Activated CD8-positive, alpha-beta T cell treated with anti-CD3 and anti-CD28 coated beads, Interleukin-2, amount 10 ng/mL, durations not matched to agents 7 days and 5 days (primary cell): Measurements from ENCODE around the gene GSTM1. TPM values are rescaled to one million over a fixed set of nuclear protein-coding genes. Genes with fewer than 3 reads are reported as not detected.
A peak's percentile ranks its signal among the peaks of the same experiment; 100 is the strongest.

ENCODE experiments used
- ATAC-seq: fragments of 150-1000 bp; cut with Tn5 transposase; one replicate; pipeline ENCODE4 v1.10.0; 2021; ENCODE audit warnings: moderate library complexity
- CTCF ChIA-PET: fragments of 350-600 bp; sonication (Branson Sonifier 250); formaldehyde crosslinking; loops from one replicate; lab custom pipeline; 2021; ENCODE audit warnings: antibody characterized with exemption; lab: Charles Lee
- POLR2A ChIA-PET: fragments of 350-600 bp; sonication (Branson Sonifier 250); formaldehyde crosslinking; loops from one replicate; lab custom pipeline; 2021; ENCODE audit warnings: antibody characterized with exemption; lab: Charles Lee
- DNase-seq: peaks from one replicate; pipeline ENCODE4 v3.0.0-alpha.2; 2020
- H3K27ac Mint-ChIP-seq: one replicate; pipeline ENCODE4 v1.8.0; 2021; ENCODE audit warnings: mild to moderate bottlenecking, mixed read lengths
- H3K27me3 Mint-ChIP-seq: one replicate; pipeline ENCODE4 v1.8.0; 2021; ENCODE audit warnings: low read depth, mixed read lengths
- H3K36me3 Mint-ChIP-seq: one replicate; pipeline ENCODE4 v1.8.0; 2021; ENCODE audit warnings: low read depth, mixed read lengths
- H3K4me1 Mint-ChIP-seq: one replicate; pipeline ENCODE4 v1.8.0; 2021; ENCODE audit warnings: low read depth, mixed read lengths
- H3K4me3 Mint-ChIP-seq: one replicate; pipeline ENCODE4 v1.8.0; 2021; ENCODE audit warnings: mild to moderate bottlenecking, mixed read lengths
- H3K9me3 Mint-ChIP-seq: one replicate; pipeline ENCODE4 v1.8.0; 2022; ENCODE audit warnings: mixed read lengths; ENCODE audit not compliant: insufficient read depth
- total RNA-seq, 2 experiments: library from RNA; stranded (reverse); gene quantifications; one replicate each; pipeline ENCODE4 v1.2.3, GENCODE V29; 2021

GSTM1 gene
- total RNA-seq, 2 experiments from 2014 or later = 30.2 to 31.5 TPM

GRCh38 chr1:109649491-109649914 lies 38.1 kb upstream of the GSTM1 start:
- H3K27ac Mint-ChIP-seq = no peak overlapping the region
- no peak for ATAC-seq
- no peaks in the 10 kb centered on the region for H3K4me1 Mint-ChIP-seq
- no peaks in the 10 kb centered on the region for H3K36me3 Mint-ChIP-seq
- no peaks in the 10 kb centered on the region for H3K9me3 Mint-ChIP-seq
- DNase-seq = no peak
- peaks cover 32% of the 10 kb centered on the region for H3K27me3 Mint-ChIP-seq
- POLR2A ChIA-PET = interaction anchor here (0.7 kb wide), 1 partner anchor 10 kb away, joined by 3 read pairs; no protein-coding TSS in a partner anchor
- CTCF ChIA-PET = interaction anchor here (0.5 to 6.7 kb wide), 14 partner anchors 9 to 335 kb away, joined by 3 to 163 read pairs (median 4); partner anchors contain the start of genes AHCYL1, GNAI3 and GSTM1
- H3K4me3 Mint-ChIP-seq = no peak overlapping the region

- Mint-ChIP-seq H3K4me3 (no peak overlapping the region), H3K9me3 (no peaks in the 10 kb centered on the region), H3K4me1 (peaks cover 9% of the 10 kb centered on the region), H3K27ac (no peak overlapping the region), H3K36me3 (no peaks in the 10 kb centered on the region), H3K27me3 (peaks cover 37% of the 10 kb centered on the region)
- POLR2A ChIA-PET = interaction anchor here (2.3 kb wide), 1 partner anchor 333 kb away, joined by 6 read pairs; the partner anchor contains the start of gene AHCYL1
- CTCF ChIA-PET = interaction anchor here (1.5 to 6.7 kb wide), 8 partner anchors 11 to 334 kb away, joined by 4 to 163 read pairs (median 24); partner anchors contain the start of genes AHCYL1 and GNAI3
- DNase-seq (no peak), ATAC-seq (no peak)
These were observed 37.0 kb upstream of the GSTM1 start for GRCh38 chr1:109650609-109651008.

- ChIA-PET CTCF (interaction anchor here (0.7 to 6.7 kb wide), 10 partner anchors 8 to 332 kb away, joined by 3 to 163 read pairs (median 8); partner anchors contain the start of genes AHCYL1 and GSTM1), POLR2A (interaction anchor here (1.4 to 2.3 kb wide), 2 partner anchors 104 to 332 kb away, joined by 3 to 6 read pairs; partner anchors contain the start of genes AHCYL1 and GNAI3)
- Mint-ChIP-seq H3K9me3 (no peaks in the 10 kb centered on the region), H3K36me3 (no peaks in the 10 kb centered on the region), H3K27ac (no peak overlapping the region), H3K4me1 (peaks cover 17% of the 10 kb centered on the region), H3K4me3 (no peak overlapping the region), H3K27me3 (peaks cover 33% of the 10 kb centered on the region)
- ATAC-seq (no peak), DNase-seq (no peak)
These were observed 35.2 kb upstream of the GSTM1 start for GRCh38 chr1:109652402-109652801.

GRCh38 chr1:109653306-109653705 lies 34.3 kb upstream of the GSTM1 start:
- peaks cover 33% of the 10 kb centered on the region for H3K27me3 Mint-ChIP-seq
- no peaks in the 10 kb centered on the region for H3K9me3 Mint-ChIP-seq
- H3K36me3 Mint-ChIP-seq = no peaks in the 10 kb centered on the region
- ChIA-PET POLR2A (interaction anchor here (0.6 to 0.7 kb wide), 2 partner anchors 74 to 323 kb away, joined by 3 read pairs; no protein-coding TSS in a partner anchor), CTCF (interaction anchor here (1.4 to 6.7 kb wide), 7 partner anchors 10 to 331 kb away, joined by 4 to 163 read pairs (median 8); partner anchors contain the start of genes AHCYL1 and GSTM1)
- no peak overlapping the region for H3K27ac Mint-ChIP-seq
- ATAC-seq (no peak), DNase-seq (no peak)
- no peak overlapping the region for H3K4me3 Mint-ChIP-seq
- H3K4me1 Mint-ChIP-seq = peaks cover 17% of the 10 kb centered on the region

GRCh38 chr1:109654519-109654918 lies 33.1 kb upstream of the GSTM1 start:
- no peak overlapping the region for H3K4me3 Mint-ChIP-seq
- peaks cover 17% of the 10 kb centered on the region for H3K4me1 Mint-ChIP-seq
- H3K27ac Mint-ChIP-seq = no peak overlapping the region
- H3K27me3 Mint-ChIP-seq = peaks cover 33% of the 10 kb centered on the region
- no peaks in the 10 kb centered on the region for H3K9me3 Mint-ChIP-seq
- ChIA-PET CTCF (interaction anchor here (0.6 to 4.2 kb wide), 7 partner anchors 11 to 330 kb away, joined by 3 to 41 read pairs (median 5); partner anchors contain the start of gene AHCYL1), POLR2A (no interaction called here)
- DNase-seq = no peak
- H3K36me3 Mint-ChIP-seq = no peaks in the 10 kb centered on the region
- no peak for ATAC-seq

GRCh38 chr1:109655615-109656519 lies 31.8 kb upstream of the GSTM1 start, which contains the start of gene GSTM4:
Gene GSTM4, plus strand, starts transcription at chr1:109656099. Its CDS starts 291 bp downstream, at chr1:109656390.
- DNase-seq (peak; percentile 77), ATAC-seq (peak; percentile 97)
- Mint-ChIP-seq H3K9me3 (no peaks in the 10 kb centered on the region), H3K4me3 (peak within 1 kb of the TSS; percentile 82), H3K27me3 (peaks cover 28% of the 10 kb centered on the region), H3K27ac (peak within 1 kb of the TSS; percentile 87), H3K36me3 (no peaks in the 10 kb centered on the region), H3K4me1 (peaks cover 17% of the 10 kb centered on the region)
- ChIA-PET CTCF (interaction anchor here (0.6 to 4.2 kb wide), 13 partner anchors 12 to 329 kb away, joined by 3 to 41 read pairs (median 3); partner anchors contain the start of genes AHCYL1, GNAI3 and GSTM1), POLR2A (interaction anchor here (0.7 to 1.3 kb wide), 3 partner anchors 14 to 135 kb away, joined by 3 to 5 read pairs (median 4); partner anchors contain the start of gene GSTM1)

- DNase-seq (no peak), ATAC-seq (no peak)
- Mint-ChIP-seq H3K27ac (no peak overlapping the region), H3K36me3 (no peaks in the 10 kb centered on the region), H3K9me3 (no peaks in the 10 kb centered on the region), H3K27me3 (peaks cover 17% of the 10 kb centered on the region), H3K4me1 (peaks cover 22% of the 10 kb centered on the region), H3K4me3 (peak overlapping the region; percentile 26)
- ChIA-PET CTCF (interaction anchor here (1.0 to 4.2 kb wide), 4 partner anchors 18 to 327 kb away, joined by 3 to 41 read pairs (median 8); partner anchors contain the start of gene AHCYL1), POLR2A (no interaction called here)
These were observed 30.2 kb upstream of the GSTM1 start for GRCh38 chr1:109657395-109657794.

- ChIA-PET CTCF (interaction anchor here (1.0 to 4.2 kb wide), 5 partner anchors 8 to 326 kb away, joined by 3 to 41 read pairs (median 3); partner anchors contain the start of gene AHCYL1), POLR2A (no interaction called here)
- H3K27me3 Mint-ChIP-seq = peaks cover 15% of the 10 kb centered on the region
- DNase-seq (no peak), ATAC-seq (no peak)
- H3K4me1 Mint-ChIP-seq = peaks cover 22% of the 10 kb centered on the region
- no peak overlapping the region for H3K4me3 Mint-ChIP-seq
- no peaks in the 10 kb centered on the region for H3K36me3 Mint-ChIP-seq
- H3K9me3 Mint-ChIP-seq = no peaks in the 10 kb centered on the region
- H3K27ac Mint-ChIP-seq = no peak overlapping the region
These were observed 29.6 kb upstream of the GSTM1 start for GRCh38 chr1:109657970-109658369.

- Mint-ChIP-seq H3K36me3 (no peaks in the 10 kb centered on the region), H3K9me3 (no peaks in the 10 kb centered on the region), H3K4me1 (peaks cover 22% of the 10 kb centered on the region), H3K27ac (no peak overlapping the region), H3K27me3 (peaks cover 10% of the 10 kb centered on the region), H3K4me3 (no peak overlapping the region)
- no peak for ATAC-seq
- POLR2A ChIA-PET = interaction anchor here (0.7 kb wide), 1 partner anchor 29 kb away, joined by 3 read pairs; the partner anchor contains the start of gene GSTM1
- CTCF ChIA-PET = interaction anchor here (1.4 to 4.2 kb wide), 3 partner anchors 9 to 326 kb away, joined by 3 to 41 read pairs (median 12); partner anchors contain the start of gene AHCYL1
- no peak for DNase-seq
These were observed 29.0 kb upstream of the GSTM1 start for GRCh38 chr1:109658533-109659042.

GRCh38 chr1:109659145-109659544 lies 28.5 kb upstream of the GSTM1 start:
- ChIA-PET POLR2A (interaction anchor here (0.7 kb wide), 1 partner anchor 28 kb away, joined by 3 read pairs; the partner anchor contains the start of gene GSTM1), CTCF (interaction anchor here (1.4 to 4.9 kb wide), 2 partner anchors 9 to 19 kb away, joined by 3 to 27 read pairs; no protein-coding TSS in a partner anchor)
- no peak for ATAC-seq

More at GRCh38 chr1:109659145-109659544, 28.5 kb upstream of the GSTM1 start:
- Mint-ChIP-seq H3K4me1 (peaks cover 22% of the 10 kb centered on the region), H3K9me3 (no peaks in the 10 kb centered on the region), H3K4me3 (no peak overlapping the region), H3K27me3 (peaks cover 9% of the 10 kb centered on the region), H3K36me3 (no peaks in the 10 kb centered on the region), H3K27ac (no peak overlapping the region)
- DNase-seq = no peak
